Small intestine (tissue), 7 donors: Measurements from ENCODE around the gene TGFB2. TPM values are rescaled to one million over a fixed set of nuclear protein-coding genes. Genes with fewer than 3 reads are reported as not detected.

ENCODE experiments used
- DNase-seq, 2 donors: peaks; one replicate each; pipeline versions ENCODE4 v3.0.0 to v3.0.0-alpha.2; 2013
- FAIRE-seq: peaks from 2 replicates; lab custom pipeline; 2012; peaks lifted over from hg19 to GRCh38; lab: Jason Lieb, UNC
- H3K27ac ChIP-seq, 3 donors: one replicate each; pipeline ENCODE4 v1.5.1; 2013; ENCODE audit warnings: low read length in 2 of 3, mild to moderate bottlenecking in 2 of 3, control low read depth in 1 of 3, inconsistent platforms in 1 of 3, low read depth in 1 of 3, moderate library complexity in 1 of 3
- H3K27me3 ChIP-seq, 3 donors: one replicate each; pipeline ENCODE4 v1.6.1; 2013; ENCODE audit warnings: low read length in 3 of 3, inconsistent platforms in 1 of 3; ENCODE audit not compliant: control insufficient read depth in 3 of 3, insufficient read depth in 3 of 3
- H3K36me3 ChIP-seq, 3 donors: one replicate each; pipeline ENCODE4 v1.6.1; 2013; ENCODE audit warnings: low read length in 3 of 3, inconsistent platforms in 1 of 3, low read depth in 1 of 3, mild to moderate bottlenecking in 1 of 3, moderate library complexity in 1 of 3; ENCODE audit not compliant: control insufficient read depth in 3 of 3, insufficient read depth in 2 of 3
- H3K4me1 ChIP-seq, 3 donors: one replicate each; pipeline ENCODE4 v1.6.1; 2013; ENCODE audit warnings: low read length in 2 of 3, inconsistent platforms in 1 of 3, low read depth in 1 of 3, mild to moderate bottlenecking in 1 of 3, moderate library complexity in 1 of 3; ENCODE audit not compliant: control insufficient read depth in 3 of 3, insufficient read depth in 2 of 3
- H3K4me3 ChIP-seq, 3 donors: one replicate each; pipeline ENCODE4 v1.5.1; 2013; ENCODE audit warnings: low read length in 3 of 3, control low read depth in 1 of 3, inconsistent platforms in 1 of 3, low read depth in 1 of 3, mild to moderate bottlenecking in 1 of 3, moderate library complexity in 1 of 3
- H3K9me3 ChIP-seq, 2 donors: one replicate each; pipeline ENCODE4 v1.6.1; 2013; ENCODE audit warnings: low read depth in 1 of 2, low read length in 1 of 2; ENCODE audit not compliant: control insufficient read depth in 2 of 2, insufficient read depth in 1 of 2
- WGBS, 3 donors: extraction: QIAGEN DNeasy Blood & Tissue Kit; methylation state at CpG; one replicate each; pipeline ENCODE4 v1.1.7; 2013; 5-methylcytosine and 5-hydroxymethylcytosine counted together
- polyA plus RNA-seq, 4 donors: library from polyadenylated mRNA; stranded (reverse) in 3 of 4; unstranded in 1 of 4; fragments of 200-250 nt in 3 of 4; fragments of 120-200 nt in 1 of 4; gene quantifications; one replicate each; pipeline versions ENCODE4 v1.2.1 to v1.2.3, GENCODE V29; 2013
- donor health status: healthy with polysubstance abuse.
- donor health status: control.
- donor health status: control.
- donor health status: Bipolar disorder and iron deficiency.
- donor health status: healthy.

The TGFB2 gene
- polyA plus RNA-seq, 4 donors = 0.49 to 0.95 (median 0.81) TPM; not detected in 1

DNA sequence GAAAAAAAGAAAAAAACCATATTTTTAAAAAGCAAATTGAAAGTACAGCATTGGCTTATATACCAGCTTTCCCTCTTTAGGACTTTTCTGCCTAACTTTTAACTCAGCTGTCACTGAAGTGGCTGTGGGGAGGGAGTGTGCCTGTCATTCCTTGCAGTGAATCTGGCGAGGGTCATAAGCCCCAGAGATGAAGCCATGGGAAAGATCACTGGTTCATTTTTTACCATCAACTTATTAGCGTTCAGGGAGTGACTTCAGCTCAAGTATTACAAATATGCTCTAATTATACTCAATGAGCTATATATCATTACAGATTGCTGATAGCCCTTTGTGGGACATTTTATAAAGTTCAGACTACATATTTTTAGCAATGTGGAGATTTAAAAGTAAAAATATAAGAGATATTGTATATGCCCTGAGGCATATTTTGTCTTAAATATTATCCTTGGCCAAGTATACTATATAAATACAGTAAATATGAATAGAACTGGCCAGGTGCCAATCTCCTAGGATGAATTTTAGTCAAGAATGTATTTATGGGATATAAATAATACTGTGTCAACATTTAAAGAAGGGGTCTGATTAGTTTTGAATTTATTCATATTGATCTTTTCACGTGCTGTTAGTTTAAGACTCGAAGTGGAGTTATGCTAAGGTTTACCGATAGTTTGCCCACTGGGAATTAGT lies 4.4 kb downstream of the TGFB2 start:
- Histone ChIP-seq H3K36me3 (no peaks in the 10 kb centered on the region), H3K27ac (no peak overlapping the region), H3K4me3 (no peak overlapping the region), H3K4me1 (peaks cover 0 to 10% (median 0%) of the 10 kb centered on the region in 3 donors), H3K27me3 (peaks cover 5 to 43% (median 5%) of the 10 kb centered on the region in 3 donors), H3K9me3 (no peaks in the 10 kb centered on the region)
- DNase-seq (no peak), FAIRE-seq (no peak)
- WGBS, 3 donors = 55 to 66% (median 61%) methylated on average over 5 of the region's 5 CpGs

DNA sequence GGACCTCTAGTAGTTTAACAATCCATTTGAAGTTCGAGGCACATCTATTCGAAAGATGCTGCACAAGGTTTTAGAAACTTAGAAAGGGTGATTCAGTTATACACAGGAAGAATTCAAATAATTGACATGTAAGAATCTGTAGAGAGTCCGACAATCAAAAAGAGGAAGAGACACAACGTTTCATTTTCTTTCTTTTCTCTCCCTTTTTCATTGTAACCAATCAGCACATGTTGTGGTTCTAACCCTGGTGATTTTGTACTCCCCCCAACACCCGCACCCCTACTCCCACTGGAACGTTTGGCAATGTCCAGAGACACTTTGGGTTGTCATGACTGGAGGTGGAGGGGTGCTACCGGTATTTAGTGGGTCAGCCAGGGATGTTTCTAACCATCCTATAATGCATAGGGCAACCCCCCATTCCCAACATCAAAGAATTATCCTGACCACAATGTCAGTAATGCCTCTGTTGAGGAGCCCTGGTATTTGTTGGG lies 4.9 kb downstream of the TGFB2 start:
- H3K4me3 ChIP-seq = no peak overlapping the region
- no peak overlapping the region for H3K27ac ChIP-seq
- FAIRE-seq (no peak), DNase-seq (no peak)
- no peaks in the 10 kb centered on the region for H3K36me3 ChIP-seq
- peaks cover 0 to 5% (median 0%) of the 10 kb centered on the region in 3 donors for H3K4me1 ChIP-seq
- no peaks in the 10 kb centered on the region for H3K9me3 ChIP-seq
- WGBS, 3 donors = 47 to 53% (median 53%) methylated on average over 7 of the region's 7 CpGs
- H3K27me3 ChIP-seq = peaks cover 3 to 39% (median 5%) of the 10 kb centered on the region in 3 donors

DNA sequence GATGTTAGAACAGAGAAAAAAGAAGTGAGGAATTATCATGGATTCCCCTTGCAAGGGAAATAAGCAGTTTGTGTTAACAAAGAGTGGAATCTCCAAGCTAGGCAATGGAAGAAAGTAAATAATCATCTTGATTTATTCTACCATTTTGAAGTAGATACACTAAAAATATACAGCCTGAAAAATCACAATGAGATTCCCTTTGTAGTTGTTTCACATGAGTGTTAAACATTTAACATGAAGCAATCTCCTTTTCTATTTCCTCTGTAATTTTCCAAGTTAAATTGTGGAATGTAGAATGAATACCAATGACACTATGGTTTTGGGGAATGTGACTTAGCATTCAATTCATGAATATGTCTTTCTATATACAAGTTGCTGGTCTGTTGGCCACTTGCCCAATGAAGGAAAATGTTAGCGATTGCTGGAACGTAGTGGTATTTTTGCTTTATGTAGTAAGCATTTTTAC lies 5.7 kb downstream of the TGFB2 start:
- Histone ChIP-seq H3K9me3 (no peaks in the 10 kb centered on the region), H3K27me3 (peaks cover 3 to 32% (median 3%) of the 10 kb centered on the region in 3 donors), H3K27ac (no peak overlapping the region), H3K4me3 (no peak overlapping the region), H3K36me3 (no peaks in the 10 kb centered on the region), H3K4me1 (peaks cover 0 to 5% (median 0%) of the 10 kb centered on the region in 3 donors)
- WGBS, 3 donors = 44 to 84% (median 75%) methylated on average over 2 of the region's 2 CpGs
- FAIRE-seq (no peak), DNase-seq (no peak)

DNA sequence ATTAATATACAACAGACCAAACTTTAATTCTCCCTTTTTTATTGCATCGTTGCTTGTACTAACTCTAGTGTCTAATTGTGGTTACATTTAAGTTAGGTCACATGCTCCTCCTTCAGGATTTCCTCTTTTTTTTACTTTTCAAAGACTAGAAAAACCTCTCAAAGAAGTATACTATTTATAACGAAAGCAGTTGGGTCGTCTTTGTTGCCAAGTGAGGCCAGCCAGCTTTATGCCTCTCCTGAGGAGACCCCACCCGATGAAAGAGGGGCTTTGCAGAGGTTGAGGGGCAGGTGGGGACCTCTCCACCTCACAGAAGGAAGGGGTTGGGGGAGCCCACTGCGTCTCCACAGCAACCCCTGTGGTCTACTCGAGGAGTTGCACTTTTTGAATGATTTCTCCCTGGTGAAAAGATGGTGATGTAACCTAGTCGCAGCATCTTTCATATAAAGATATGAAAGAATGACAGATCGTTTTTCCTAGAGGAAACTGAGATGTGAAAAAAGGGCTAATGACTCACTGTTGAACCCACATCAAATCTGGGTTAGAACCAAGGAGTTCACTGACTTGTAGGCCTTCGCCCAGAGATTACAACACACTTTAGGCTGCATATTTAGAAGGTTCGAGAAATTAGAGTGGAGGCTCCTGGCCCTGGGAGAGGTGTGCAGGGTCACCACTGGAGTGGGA lies 6.4 kb downstream of the TGFB2 start:
- H3K4me3 ChIP-seq = no peak overlapping the region

DNA sequence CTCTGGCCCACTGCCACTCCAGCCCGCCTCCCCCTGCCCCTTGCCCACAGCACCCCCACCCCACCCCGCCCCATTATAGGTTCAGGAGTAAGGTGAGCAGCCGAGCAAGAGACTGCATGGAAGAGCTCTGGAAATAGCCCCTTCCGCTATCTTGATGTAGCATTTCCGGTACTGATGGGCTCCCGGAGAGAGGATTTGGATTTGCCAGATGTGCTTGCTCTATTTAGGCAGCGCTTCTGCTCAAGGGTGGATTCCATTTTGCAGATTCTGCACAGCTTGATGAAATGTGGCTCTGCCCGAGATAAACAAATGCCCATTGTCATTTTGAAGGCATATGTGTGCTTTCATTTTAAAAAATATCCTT lies 6.9 kb downstream of the TGFB2 start:
- H3K9me3 ChIP-seq = no peaks in the 10 kb centered on the region

More for the DNA sequence above, 6.4 kb downstream of the TGFB2 start:
- no peak overlapping the region for H3K27ac ChIP-seq
- no peak for FAIRE-seq
- peaks cover 3 to 25% (median 3%) of the 10 kb centered on the region in 3 donors for H3K27me3 ChIP-seq
- no peak for DNase-seq
- 42 to 56% (median 46%) methylated on average over 10 of the region's 10 CpGs for WGBS, 3 donors
- H3K4me1 ChIP-seq = peaks cover 0 to 3% (median 0%) of the 10 kb centered on the region in 3 donors
- no peaks in the 10 kb centered on the region for H3K9me3 ChIP-seq
- H3K36me3 ChIP-seq = no peaks in the 10 kb centered on the region

DNA sequence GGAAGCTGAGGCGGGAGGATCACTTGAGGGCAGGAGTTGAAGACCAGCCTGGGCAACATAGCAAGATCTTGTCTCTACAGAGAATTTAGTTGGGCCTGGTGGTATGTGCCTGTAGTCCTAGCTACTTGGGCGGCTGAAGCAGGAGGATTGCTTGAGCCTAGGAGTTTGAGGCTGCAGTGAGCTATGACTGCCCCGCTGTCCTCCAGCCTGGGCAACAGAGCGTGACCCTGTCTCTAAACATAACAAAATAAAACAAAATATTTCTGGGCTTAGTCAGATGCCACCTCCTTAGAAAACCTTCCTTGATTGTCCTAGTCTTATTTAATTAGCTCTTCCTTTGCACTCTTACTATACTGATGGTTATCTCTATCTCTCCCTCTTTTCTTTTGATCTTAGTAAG lies 8.5 kb downstream of the TGFB2 start:
- Histone ChIP-seq H3K9me3 (no peaks in the 10 kb centered on the region), H3K4me3 (no peak overlapping the region), H3K27me3 (peaks cover 0 to 5% (median 0%) of the 10 kb centered on the region in 3 donors), H3K4me1 (no peaks in the 10 kb centered on the region), H3K36me3 (no peaks in the 10 kb centered on the region), H3K27ac (no peak overlapping the region)
- 82 to 97% (median 92%) methylated on average over 4 of the region's 4 CpGs for WGBS, 3 donors
- no peak for DNase-seq
- no peak for FAIRE-seq

More for the DNA sequence above, 6.9 kb downstream of the TGFB2 start:
- Histone ChIP-seq H3K27me3 (peaks cover 0 to 20% (median 0%) of the 10 kb centered on the region in 3 donors), H3K27ac (no peak overlapping the region), H3K4me1 (no peaks in the 10 kb centered on the region), H3K36me3 (no peaks in the 10 kb centered on the region), H3K4me3 (no peak overlapping the region)
- 86 to 92% (median 92%) methylated on average over 8 of the region's 8 CpGs for WGBS, 3 donors
- no peak for FAIRE-seq
- DNase-seq = no peak

DNA sequence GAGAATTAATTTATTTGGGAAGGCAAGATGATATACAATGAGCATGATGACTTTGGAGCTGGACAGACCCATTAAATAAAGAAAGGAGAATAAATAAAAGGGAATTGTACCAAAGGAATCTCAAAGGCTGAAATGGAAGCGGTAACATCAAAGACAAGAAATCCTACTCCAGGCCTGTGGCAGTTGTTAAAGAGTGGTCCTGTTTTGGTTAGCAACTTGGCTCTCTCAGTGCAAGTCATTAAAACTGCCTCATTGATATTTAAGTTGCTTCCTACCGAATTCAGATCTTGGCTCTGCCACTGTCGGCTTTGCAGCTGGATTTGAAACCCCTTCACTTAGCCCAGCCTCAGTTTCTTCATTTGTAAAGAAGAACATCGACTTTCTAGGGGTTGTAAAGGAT lies 10.1 kb downstream of the TGFB2 start:
- Histone ChIP-seq H3K27me3 (peaks cover 0 to 2% (median 0%) of the 10 kb centered on the region in 3 donors), H3K4me3 (no peak overlapping the region), H3K9me3 (no peaks in the 10 kb centered on the region), H3K27ac (no peak overlapping the region), H3K4me1 (no peaks in the 10 kb centered on the region), H3K36me3 (no peaks in the 10 kb centered on the region)
- DNase-seq (no peak), FAIRE-seq (no peak)
- WGBS, 3 donors = 84% methylated on average over 4 of the region's 4 CpGs

DNA sequence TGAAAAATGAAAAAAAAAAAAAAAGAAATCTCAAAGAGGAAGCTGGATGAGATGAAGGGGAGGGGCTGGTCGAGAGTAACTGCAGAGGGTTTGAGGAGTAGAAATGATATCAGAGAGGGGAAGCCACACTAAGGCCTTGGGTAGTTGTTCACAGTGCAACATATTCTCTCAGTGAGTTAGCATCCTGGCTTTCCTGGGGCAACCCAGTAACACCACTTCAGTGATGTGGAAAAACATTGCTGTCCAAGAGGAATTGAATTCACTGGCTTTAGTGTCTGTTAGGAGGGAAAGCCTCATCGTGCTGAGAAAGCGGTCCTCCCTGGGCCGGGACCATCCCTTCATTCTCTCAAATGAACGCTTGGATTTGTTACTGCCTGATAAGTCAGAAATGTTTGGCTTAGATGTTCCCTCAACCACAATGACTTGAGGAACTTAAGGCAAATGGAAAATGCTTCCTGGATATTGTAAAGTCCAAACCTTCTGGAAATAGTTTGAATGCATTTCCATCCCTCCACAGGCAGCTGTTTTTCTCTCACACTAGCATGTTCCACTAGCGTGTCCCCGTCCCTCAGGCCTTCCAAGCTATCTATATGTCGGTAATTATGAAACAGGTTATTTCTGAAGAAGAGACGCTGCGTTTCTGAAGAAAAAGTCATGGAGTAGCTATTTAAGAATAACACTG lies 12.2 kb downstream of the TGFB2 start:
- no peak for FAIRE-seq
- no peak for DNase-seq
- Histone ChIP-seq H3K36me3 (no peaks in the 10 kb centered on the region), H3K4me3 (no peak overlapping the region), H3K4me1 (no peaks in the 10 kb centered on the region), H3K9me3 (no peaks in the 10 kb centered on the region), H3K27me3 (peaks cover 0 to 2% (median 0%) of the 10 kb centered on the region in 3 donors), H3K27ac (no peak overlapping the region)
- WGBS, 3 donors = 85 to 88% (median 86%) methylated on average over 10 of the region's 10 CpGs
